ENCODE results near the gene TRIM24.
A peak's percentile ranks its signal among the peaks of the same experiment; 100 is the strongest.
"Not testable (repeated sequence)": the region's sequence is repeated elsewhere in the genome, so short reads cannot be mapped to it uniquely, and the experiment has no call there.

Gene TRIM24

GRCh38 chr7:138493535-138493934 lies 33.5 kb downstream of the TRIM24 start:
- no peak overlapping the region for H3K27ac ChIP-seq
- TF ChIP-seq CTCF (IDR thresholded peaks at IDR 0.05) (no peak), ZFX (IDR thresholded peaks at IDR 0.05; ENCODE audit: borderline replicate concordance) (no peak)

GRCh38 chr7:138495485-138495884 lies 35.4 kb downstream of the TRIM24 start:
- H3K27ac ChIP-seq: no peak overlapping the region
- TF ChIP-seq CTCF (IDR thresholded peaks at IDR 0.05) (no peak), ZFX (IDR thresholded peaks at IDR 0.05; ENCODE audit: borderline replicate concordance) (no peak)

- H3K27ac ChIP-seq: no peak overlapping the region
- no peak for TF ChIP-seq ZFX (IDR thresholded peaks at IDR 0.05; ENCODE audit: borderline replicate concordance)
- no peak for TF ChIP-seq CTCF (IDR thresholded peaks at IDR 0.05)
Measured at GRCh38 chr7:138499340-138499739, 39.3 kb downstream of the TRIM24 start.

GRCh38 chr7:138500303-138500702 lies 40.2 kb downstream of the TRIM24 start:
- not testable (repeated sequence) for H3K27ac ChIP-seq

GRCh38 chr7:138500892-138501291 lies 40.8 kb downstream of the TRIM24 start:
- no peak overlapping the region for H3K27ac ChIP-seq
- TF ChIP-seq ZFX (IDR thresholded peaks at IDR 0.05; ENCODE audit: borderline replicate concordance) (no peak), CTCF (IDR thresholded peaks at IDR 0.05) (no peak)

GRCh38 chr7:138502023-138502767 lies 42.1 kb downstream of the TRIM24 start:
- peak overlapping the region; percentile 33; the same call in 1 of the 2 replicates for H3K27ac ChIP-seq
- TF ChIP-seq ZFX (IDR thresholded peaks at IDR 0.05; ENCODE audit: borderline replicate concordance) (no peak), CTCF (IDR thresholded peaks at IDR 0.05) (no peak)

- H3K27ac ChIP-seq: no peak overlapping the region
- TF ChIP-seq CTCF (IDR thresholded peaks at IDR 0.05) (no peak), ZFX (IDR thresholded peaks at IDR 0.05; ENCODE audit: borderline replicate concordance) (no peak)
Measured at GRCh38 chr7:138505361-138505873, 45.4 kb downstream of the TRIM24 start.

Data from 22Rv1 (cell line).